Measurements from ENCODE around the gene LTBR.

The LTBR gene

GRCh38 chr12:6376870-6377666 lies 6.9 kb upstream of the LTBR start:
- peak overlapping the region; percentile 21; the same call in 1 of the 2 replicates for H3K4me3 ChIP-seq (ENCODE audit: low read length)
- peak; percentile 51 for DNase-seq (ENCODE audit: low read depth, low spot score)

- H3K4me3 ChIP-seq (ENCODE audit: low read length) = no peak overlapping the region
- no peak for DNase-seq (ENCODE audit: low read depth, low spot score)
Observed at GRCh38 chr12:6377667-6377994, 6.3 kb upstream of the LTBR start.

- H3K4me3 ChIP-seq (ENCODE audit: low read length) = no peak overlapping the region
- DNase-seq (ENCODE audit: low read depth, low spot score) = no peak
Observed at GRCh38 chr12:6378709-6379472, 5.1 kb upstream of the LTBR start.

- H3K4me3 ChIP-seq (ENCODE audit: low read length) = no peak overlapping the region
- DNase-seq (ENCODE audit: low read depth, low spot score) = no peak
Observed at GRCh38 chr12:6380141-6381121, 3.5 kb upstream of the LTBR start.

DNA sequence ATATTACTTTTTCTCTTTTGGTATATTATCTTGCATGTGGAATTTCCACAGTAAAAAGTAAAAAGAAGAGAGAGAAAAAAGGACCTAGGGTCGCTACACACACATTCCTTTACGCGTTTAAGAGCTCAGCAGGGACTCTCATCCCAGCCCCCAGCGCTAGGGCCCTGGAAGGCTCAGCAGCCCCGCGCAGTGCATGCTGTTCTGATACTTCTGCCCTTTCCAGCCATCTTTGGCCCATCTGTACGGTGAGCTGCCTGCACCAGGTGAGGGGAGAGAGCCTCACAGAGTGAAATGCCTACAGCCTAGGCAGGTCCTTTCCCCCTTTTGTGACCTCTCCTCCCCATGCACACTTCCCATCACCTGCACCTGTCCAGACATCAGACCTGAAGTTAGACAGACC lies 1.6 kb upstream of the LTBR start:
- no peak overlapping the region for H3K4me3 ChIP-seq (ENCODE audit: low read length)
- no peak for DNase-seq (ENCODE audit: low read depth, low spot score)

DNA sequence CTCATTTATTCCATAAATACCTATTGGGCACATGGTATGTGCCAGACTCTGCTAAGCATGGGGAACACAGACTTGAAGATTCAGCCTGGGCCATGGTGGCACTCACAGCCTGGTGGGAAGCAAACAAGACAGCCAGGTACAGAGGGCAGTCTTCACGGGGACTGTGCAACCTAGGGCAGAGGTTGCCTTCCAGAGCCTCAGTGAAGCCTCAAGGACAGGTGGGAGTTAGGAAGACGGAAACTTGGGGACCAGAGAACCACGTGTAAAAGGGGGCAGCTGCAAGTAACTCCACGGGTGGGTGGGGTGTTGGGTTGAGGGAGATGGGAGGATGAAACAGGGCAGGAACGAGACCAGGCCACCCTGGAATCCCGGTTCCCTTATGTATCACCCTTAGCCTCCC lies 980 bp upstream of the LTBR start:
- no peak overlapping the region for H3K4me3 ChIP-seq (ENCODE audit: low read length)
- no peak for DNase-seq (ENCODE audit: low read depth, low spot score)

DNA sequence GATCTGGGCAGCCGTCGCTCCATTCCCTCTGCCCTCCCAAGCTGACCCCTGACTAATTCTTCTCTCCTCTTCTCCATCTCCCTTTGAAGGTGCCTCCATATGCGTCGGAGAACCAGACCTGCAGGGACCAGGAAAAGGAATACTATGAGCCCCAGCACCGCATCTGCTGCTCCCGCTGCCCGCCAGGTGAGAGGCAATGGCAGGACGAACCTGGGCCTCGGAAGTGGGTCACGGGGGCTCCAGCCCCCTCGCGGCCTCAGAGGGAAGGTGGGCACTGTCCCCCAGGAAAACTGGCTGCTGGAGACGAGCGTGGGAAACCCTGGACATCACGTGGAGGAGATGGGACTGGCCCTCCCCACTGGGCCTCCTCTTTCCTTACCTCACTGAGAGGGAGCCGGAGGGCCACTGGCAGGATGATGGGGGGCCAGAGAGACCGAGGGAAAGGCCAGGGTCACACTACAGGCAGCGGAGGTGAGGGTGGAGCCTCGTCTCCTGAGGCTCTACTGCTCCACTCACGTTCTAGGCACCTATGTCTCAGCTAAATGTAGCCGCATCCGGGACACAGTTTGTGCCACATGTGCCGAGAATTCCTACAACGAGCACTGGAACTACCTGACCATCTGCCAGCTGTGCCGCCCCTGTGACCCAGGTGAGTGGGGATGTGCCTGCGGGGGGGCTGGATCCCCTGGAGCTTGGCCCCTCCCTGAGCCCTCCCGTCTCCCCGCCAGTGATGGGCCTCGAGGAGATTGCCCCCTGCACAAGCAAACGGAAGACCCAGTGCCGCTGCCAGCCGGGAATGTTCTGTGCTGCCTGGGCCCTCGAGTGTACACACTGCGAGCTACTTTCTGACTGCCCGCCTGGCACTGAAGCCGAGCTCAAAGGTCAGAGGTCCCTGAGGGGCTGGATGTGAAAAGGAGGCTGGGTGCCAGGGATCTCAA lies 806 bp downstream of the LTBR start:
- DNase-seq (ENCODE audit: low read depth, low spot score) = no peak
- no peak overlapping the region for H3K4me3 ChIP-seq (ENCODE audit: low read length)

DNA sequence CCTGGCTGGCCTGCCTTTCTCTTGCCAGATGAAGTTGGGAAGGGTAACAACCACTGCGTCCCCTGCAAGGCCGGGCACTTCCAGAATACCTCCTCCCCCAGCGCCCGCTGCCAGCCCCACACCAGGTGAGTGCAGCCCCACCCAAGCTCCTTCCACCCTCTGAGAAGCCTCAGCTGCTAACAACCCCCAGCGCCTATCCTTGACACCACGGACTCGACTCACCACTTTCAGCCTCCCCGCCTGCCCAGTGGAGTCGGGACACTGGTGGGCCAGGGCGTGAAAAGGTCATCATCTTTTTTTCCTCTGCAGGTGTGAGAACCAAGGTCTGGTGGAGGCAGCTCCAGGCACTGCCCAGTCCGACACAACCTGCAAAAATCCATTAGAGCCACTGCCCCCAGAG lies 2.1 kb downstream of the LTBR start:
- no peak for DNase-seq (ENCODE audit: low read depth, low spot score)
- no peak overlapping the region for H3K4me3 ChIP-seq (ENCODE audit: low read length)

GRCh38 chr12:6386491-6386890 lies 2.5 kb downstream of the LTBR start:
- no peak for DNase-seq (ENCODE audit: low read depth, low spot score)
- no peak overlapping the region for H3K4me3 ChIP-seq (ENCODE audit: low read length)

DNA sequence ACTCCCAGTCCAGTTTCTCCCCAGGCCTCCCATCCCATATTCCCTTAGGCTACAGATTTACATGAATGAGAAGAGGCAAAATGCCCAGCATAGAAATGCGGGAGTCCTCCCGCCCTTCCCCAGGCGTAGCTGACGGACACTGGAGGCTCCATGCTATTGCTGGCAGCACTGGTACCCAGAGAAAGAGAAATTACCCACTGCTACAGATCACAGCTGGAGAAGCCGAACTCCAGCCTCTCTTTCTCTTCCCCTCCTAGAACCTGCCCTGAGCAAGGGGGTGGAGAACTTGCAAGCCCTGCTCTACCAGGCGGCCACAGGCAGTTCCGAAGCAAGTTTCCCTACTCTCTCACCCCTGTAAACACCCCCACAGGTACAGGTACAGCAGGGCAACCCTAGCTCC lies 3.6 kb downstream of the LTBR start:
- H3K4me3 ChIP-seq (ENCODE audit: low read length) = no peak overlapping the region
- DNase-seq (ENCODE audit: low read depth, low spot score) = no peak

- DNase-seq (ENCODE audit: low read depth, low spot score) = no peak
- no peak overlapping the region for H3K4me3 ChIP-seq (ENCODE audit: low read length)
Observed at GRCh38 chr12:6390084-6390799, 6.3 kb downstream of the LTBR start.

DNA sequence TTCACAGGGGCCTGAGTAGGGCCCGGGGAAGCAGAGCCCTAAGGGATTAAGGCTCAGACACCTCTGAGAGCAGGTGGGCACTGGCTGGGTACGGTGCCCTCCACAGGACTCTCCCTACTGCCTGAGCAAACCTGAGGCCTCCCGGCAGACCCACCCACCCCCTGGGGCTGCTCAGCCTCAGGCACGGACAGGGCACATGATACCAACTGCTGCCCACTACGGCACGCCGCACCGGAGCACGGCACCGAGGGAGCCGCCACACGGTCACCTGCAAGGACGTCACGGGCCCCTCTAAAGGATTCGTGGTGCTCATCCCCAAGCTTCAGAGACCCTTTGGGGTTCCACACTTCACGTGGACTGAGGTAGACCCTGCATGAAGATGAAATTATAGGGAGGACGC lies 7.1 kb downstream of the LTBR start:
- H3K4me3 ChIP-seq (ENCODE audit: low read length) = no peak overlapping the region
- DNase-seq (ENCODE audit: low read depth, low spot score) = no peak

- H3K4me3 ChIP-seq (ENCODE audit: low read length) = no peak overlapping the region
- no peak for DNase-seq (ENCODE audit: low read depth, low spot score)
Observed at GRCh38 chr12:6392504-6392903, 8.5 kb downstream of the LTBR start.

- no peak for DNase-seq (ENCODE audit: low read depth, low spot score)
- H3K4me3 ChIP-seq (ENCODE audit: low read length) = no peak overlapping the region
Observed at GRCh38 chr12:6393109-6393508, 9.1 kb downstream of the LTBR start.

GRCh38 chr12:6394398-6394797 lies 10.4 kb downstream of the LTBR start:
- DNase-seq (ENCODE audit: low read depth, low spot score) = no peak
- H3K4me3 ChIP-seq (ENCODE audit: low read length) = no peak overlapping the region

- no peak for DNase-seq (ENCODE audit: low read depth, low spot score)
- H3K4me3 ChIP-seq (ENCODE audit: low read length) = no peak overlapping the region
Observed at GRCh38 chr12:6396031-6396430, 12.1 kb downstream of the LTBR start.

GRCh38 chr12:6399884-6400644 lies 16.1 kb downstream of the LTBR start:
- DNase-seq (ENCODE audit: low read depth, low spot score) = no peak
- no peak overlapping the region for H3K4me3 ChIP-seq (ENCODE audit: low read length)

Data from Jurkat, Clone E6-1 (cell line).